HepG2 (cell line): ENCODE data around the gene CALN1. TPM values are rescaled to one million over a fixed set of nuclear protein-coding genes. Genes with fewer than 3 reads are reported as not detected.

Experiments used
- ATAC-seq: fragments of 200-7000 bp; cut with Tn5 transposase; 3 replicates; pipeline ENCODE4 v1.9.1; 2020; ENCODE audit warnings: mild to moderate bottlenecking, moderate library complexity
- BruUV-seq: library from RNA; stranded (reverse); fragments of 400-500 nt; replicated peaks from 2 replicates; lab custom pipeline; 2021; lab: Mats Ljungman, UMichigan
- CTCF ChIA-PET: fragments of 300-600 bp; formaldehyde crosslinking; extraction: SDS; loops from one replicate; lab custom pipeline; 2021; ENCODE audit warnings: low total read pairs, inconsistent platforms, low intra/inter-chr PET ratio; lab: Yijun Ruan, JAX
- POLR2A ChIA-PET: fragments of 350-600 bp; sonication (Branson Sonifier 250); formaldehyde crosslinking; loops from one replicate; lab custom pipeline; 2020; ENCODE audit warnings: antibody characterized with exemption, inconsistent platforms; lab: Yijun Ruan, JAX
- DNase-seq: peaks from one replicate; pipeline ENCODE4 v3.0.0-alpha.2; 2015; ENCODE audit warnings: low spot score
- FAIRE-seq: peaks from 3 replicates; lab custom pipeline; 2011; peaks lifted over from hg19 to GRCh38; lab: Jason Lieb, UNC
- H2AFZ ChIP-seq: one replicate; pipeline ENCODE4 v1.6.1; 2011; ENCODE audit warnings: low read length, inconsistent platforms
- H3K27ac ChIP-seq: fragments of 300-600 bp; 3 replicates; pipeline ENCODE4 v1.8.0; 2011; ENCODE audit warnings: mixed run types, mild to moderate bottlenecking, mixed read lengths, low read length, inconsistent platforms; ENCODE audit not compliant: insufficient read depth; ENCODE audit errors: extremely low read length
- H3K27me3 ChIP-seq, 2 experiments: fragments of 200-600 bp in 1 of 2; 2 replicates in 1 of 2; 3 replicates in 1 of 2; pipeline versions ENCODE4 v1.6.0 to v1.8.0; 2011; ENCODE audit warnings: low read length in 2 of 2, mild to moderate bottlenecking in 2 of 2, moderate library complexity in 2 of 2, inconsistent platforms in 1 of 2; ENCODE audit not compliant: insufficient read depth in 2 of 2, control insufficient read depth in 1 of 2
- H3K36me3 ChIP-seq, 2 experiments: fragments of 200-600 bp in 1 of 2; replicated peaks in 1 of 2; 2 replicates in 1 of 2; 3 replicates in 1 of 2; pipeline versions ENCODE4 v1.5.1 to v1.8.0; 2011; ENCODE audit warnings: low read length in 2 of 2, inconsistent platforms in 1 of 2; ENCODE audit not compliant: insufficient read depth in 2 of 2, control insufficient read depth in 1 of 2
- H3K4me1 ChIP-seq: 2 replicates; pipeline ENCODE4 v1.5.1; 2012; ENCODE audit warnings: low read length, inconsistent platforms; ENCODE audit not compliant: insufficient read depth
- H3K4me2 ChIP-seq: 2 replicates; pipeline ENCODE4 v1.6.0; 2011; ENCODE audit warnings: low read depth, low read length, inconsistent platforms
- H3K4me3 ChIP-seq, 3 experiments: fragments of 200-600 bp in 1 of 3; sonication (generic), shearing (Covaris generic) in 1 of 3; replicated peaks in 1 of 3; 2 replicates each; pipeline ENCODE4 v1.5.1; 2011 to 2016; ENCODE audit warnings: low read length in 3 of 3, inconsistent platforms in 2 of 3, low read depth in 2 of 3, mild to moderate bottlenecking in 2 of 3, control low read depth in 1 of 3, mixed read lengths in 1 of 3; ENCODE audit not compliant: insufficient read depth in 1 of 3
- H3K79me2 ChIP-seq: one replicate; pipeline ENCODE4 v1.6.1; 2011; ENCODE audit warnings: low read length, inconsistent platforms; ENCODE audit not compliant: insufficient read depth
- H3K9ac ChIP-seq: 2 replicates; pipeline ENCODE4 v1.6.0; 2011; ENCODE audit warnings: mild to moderate bottlenecking, low read depth, low read length, inconsistent platforms; ENCODE audit not compliant: insufficient read depth
- H3K9me3 ChIP-seq: 2 replicates; pipeline ENCODE4 v1.5.1; 2012; ENCODE audit warnings: mild to moderate bottlenecking, low read length
- H4K20me1 ChIP-seq: 2 replicates; pipeline ENCODE4 v1.6.0; 2011; ENCODE audit warnings: inconsistent platforms, mild to moderate bottlenecking, low read length, moderate library complexity; ENCODE audit not compliant: insufficient read depth
- ZNF318 ChIP-seq: sonication (generic); formaldehyde crosslinking; IDR thresholded peaks from 2 replicates; pipeline ENCODE4 v1.4.0; 2020; ENCODE audit warnings: mild to moderate bottlenecking, missing genetic modification reagents
- WGBS: methylation state at CpG from one replicate; pipeline ENCODE4 v1.1.6; 2017; ENCODE audit warnings: low lambda C conversion rate; 5-methylcytosine and 5-hydroxymethylcytosine counted together
- in situ Hi-C: cut with HindIII; loops from 2 replicates; pipeline ENCODE4 v1.10.0; 2017; ENCODE audit warnings: low pct_unique_long_range_greater_than_20kb; ENCODE audit not compliant: extremely low pct_ligation_motif_present
- intact Hi-C: fragments of 100-400 bp; cut with micrococcal nuclease; formaldehyde crosslinking; loops from one replicate; pipeline ENCODE4 v1.10.0; 2022; ENCODE audit not compliant: unreplicated experiment
- polyA plus RNA-seq, 8 experiments: library from polyadenylated mRNA; depleted of rRNA in 3 of 8; stranded (reverse) in 7 of 8; unstranded in 1 of 8; fragments of >200 nt; fragmentation: Illumina TruSeq in 4 of 8; extraction: Trizol in 4 of 8; gene quantifications; 2 replicates each; pipeline versions ENCODE4 v1.2.1 to v1.2.3, GENCODE V29; 2011 to 2016; ENCODE audit warnings: low read depth in 4 of 8, missing spikeins in 1 of 8, mixed read lengths in 1 of 8; ENCODE audit not compliant: insufficient read depth in 1 of 8
- total RNA-seq, 5 experiments: library from RNA; depleted of rRNA; stranded (reverse); fragments of >200 nt; fragmentation: Illumina TruSeq; extraction: Trizol; gene quantifications; 2 replicates each; pipeline ENCODE4 v1.2.3, GENCODE V29; 2016; ENCODE audit warnings: low read depth in 1 of 5

Gene CALN1
- total and polyA plus RNA-seq, 2 of the 13 experiments (the other 11 are each of a cell fraction or from before 2014, with no cell fraction given), result not detected

DNA sequence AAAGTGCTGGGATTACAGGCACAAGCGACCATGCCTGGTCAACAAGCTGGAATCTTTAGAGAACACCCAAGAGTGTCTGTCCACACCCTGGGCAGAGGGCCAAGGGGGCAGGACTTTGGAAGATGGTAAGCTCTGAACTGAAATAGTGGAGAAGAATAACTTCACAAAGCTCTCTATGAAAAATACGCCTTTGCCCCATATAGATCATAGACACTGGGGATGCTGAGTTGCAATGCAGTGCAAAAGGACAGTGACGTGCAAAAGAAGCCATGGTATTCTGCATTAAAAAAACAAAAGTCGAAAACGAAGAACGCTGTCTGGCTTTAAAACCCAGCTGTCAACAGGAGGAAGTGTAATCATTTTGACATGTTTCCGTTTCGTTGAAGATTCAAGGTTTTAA lies 353.6 kb downstream of the CALN1 start:
- no peak for ATAC-seq
- 25% methylated on average over 8 of the region's 8 CpGs for WGBS
- H3K27ac ChIP-seq, result no peak overlapping the region

More for the DNA sequence above, 353.6 kb downstream of the CALN1 start:
- DNase-seq (no peak), FAIRE-seq (no peak)
- no peak overlapping the region for H3K9ac ChIP-seq
- no peaks in the 10 kb centered on the region for H3K36me3 ChIP-seq
- no peaks in the 10 kb centered on the region for H3K9me3 ChIP-seq
- no peak overlapping the region for H3K4me3 ChIP-seq
- no peaks in the 10 kb centered on the region for H3K79me2 ChIP-seq
- no peak for TF ChIP-seq ZNF318 (CRISPR knock-in tag)
- H3K4me1 ChIP-seq, result no peaks in the 10 kb centered on the region
- in situ Hi-C loops (no loop called here), intact Hi-C loops (no loop called here)
- no peaks in the 10 kb centered on the region for H3K27me3 ChIP-seq
- CTCF ChIA-PET, result no interaction called here
- POLR2A ChIA-PET, result no interaction called here
- H2AFZ ChIP-seq, result no peak overlapping the region
- H4K20me1 ChIP-seq, result no peaks in the 10 kb centered on the region
- no peak overlapping the region for H3K4me2 ChIP-seq
- BruUV-seq, result no TSS peak
